OCI-LY7 (cell line): ENCODE measurements around the gene PMIS2.

Source experiments
- CTCF ChIP-seq: fragments of 200-600 bp; sonication (generic); conservative IDR thresholded peaks from 2 replicates; pipeline ENCODE4 v1.5.1; 2014; ENCODE audit warnings: mild to moderate bottlenecking, antibody characterized with exemption, low read length, moderate library complexity, mixed read lengths
- EZH2phosphoT487 ChIP-seq: fragments of 200-600 bp; sonication (generic); IDR thresholded peaks from 2 replicates; pipeline ENCODE4 v1.6.1; 2018; ENCODE audit warnings: low read depth, borderline replicate concordance, mild to moderate bottlenecking, mixed run types, antibody characterized with exemption, low read length, moderate library complexity, mixed read lengths

DNA sequence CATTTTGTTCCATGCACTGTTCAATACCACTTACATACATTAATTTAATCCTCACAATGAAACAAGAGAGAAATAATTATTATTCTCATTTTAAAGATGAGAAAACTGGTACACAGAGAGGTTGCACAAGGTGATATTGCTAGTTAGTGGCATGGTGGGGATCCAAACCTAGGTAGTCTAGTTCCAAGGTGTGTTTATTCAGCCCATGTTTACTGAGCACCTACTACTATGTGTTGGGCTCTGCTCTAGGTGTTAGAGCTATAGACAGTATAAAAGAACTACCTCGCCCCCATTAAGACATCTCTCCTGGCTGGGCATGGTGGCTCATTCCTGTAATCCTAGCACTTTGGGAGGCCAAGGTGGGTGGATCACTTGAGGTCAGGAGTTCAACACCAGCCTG lies 3.2 kb upstream of the PMIS2 start:
- no peak for TF ChIP-seq CTCF
- no peak for TF ChIP-seq EZH2phosphoT487
